Right lung (tissue), 5 donors: ENCODE measurements around the gene DLK1. TPM values are rescaled to one million over a fixed set of nuclear protein-coding genes. Genes with fewer than 3 reads are reported as not detected.

Experiments used
- DNase-seq, 2 donors: peaks; one replicate each; pipeline ENCODE4 v3.0.0-alpha.2; 2013
- polyA plus RNA-seq, 5 donors: library from polyadenylated mRNA; unstranded; fragments of 120-200 nt; gene quantifications; one replicate each; pipeline versions ENCODE4 v1.2.1 to v1.2.3, GENCODE V29; 2013; ENCODE audit warnings: inconsistent platforms in 1 of 5, low replicate concordance in 1 of 5; ENCODE audit not compliant: insufficient read length in 5 of 5, insufficient read depth in 1 of 5

The DLK1 gene
- polyA plus RNA-seq, 5 donors, result 0.41 to 117 (median 2.8) TPM

DNA sequence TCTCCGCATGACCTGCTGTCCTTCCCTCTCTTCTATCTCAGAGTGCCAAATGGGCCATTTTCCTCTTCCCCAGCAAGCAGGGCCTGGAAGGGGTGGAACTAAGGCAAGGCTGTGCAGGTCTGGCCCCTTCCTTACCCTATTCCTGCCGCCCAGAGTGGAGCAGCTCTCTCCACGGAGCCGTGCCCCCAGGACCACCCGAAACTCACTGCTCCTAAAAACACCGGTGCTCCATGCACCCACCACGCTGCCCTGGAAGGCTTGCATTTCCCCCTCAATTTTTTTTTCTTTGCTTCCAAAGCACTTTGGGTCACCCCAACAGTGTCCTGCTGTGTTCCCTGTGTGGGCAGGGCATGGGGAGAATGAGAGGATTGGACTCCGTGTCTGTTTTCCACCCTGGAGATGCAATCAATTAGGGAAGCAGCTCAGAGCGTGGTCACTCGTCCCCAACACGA lies 50.7 kb downstream of the DLK1 start:
- no peak for DNase-seq

GRCh38 chr14:100777818-100778525 lies 51.3 kb downstream of the DLK1 start:
- DNase-seq, result no peak

DNA sequence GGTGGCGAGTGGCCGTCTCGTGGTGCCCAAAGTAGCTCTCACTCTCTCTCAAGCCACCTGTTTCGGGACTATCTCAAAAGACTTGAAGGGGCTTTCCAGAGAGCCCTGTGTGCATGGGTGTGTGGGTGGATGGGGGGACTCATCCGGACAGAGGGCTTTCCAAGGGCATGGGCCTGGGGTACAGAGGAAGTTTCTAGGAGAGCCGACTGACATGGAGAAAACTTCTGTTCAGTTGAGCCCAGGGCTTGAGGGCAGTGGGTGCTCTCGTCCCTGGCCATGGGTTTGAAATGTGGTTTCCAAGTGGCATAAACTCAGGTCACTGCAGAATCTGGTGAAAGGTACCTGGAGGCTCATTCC lies 51.8 kb downstream of the DLK1 start:
- DNase-seq, result no peak

- DNase-seq, result no peak
Observed at GRCh38 chr14:100778951-100779690, 52.4 kb downstream of the DLK1 start.

DNA sequence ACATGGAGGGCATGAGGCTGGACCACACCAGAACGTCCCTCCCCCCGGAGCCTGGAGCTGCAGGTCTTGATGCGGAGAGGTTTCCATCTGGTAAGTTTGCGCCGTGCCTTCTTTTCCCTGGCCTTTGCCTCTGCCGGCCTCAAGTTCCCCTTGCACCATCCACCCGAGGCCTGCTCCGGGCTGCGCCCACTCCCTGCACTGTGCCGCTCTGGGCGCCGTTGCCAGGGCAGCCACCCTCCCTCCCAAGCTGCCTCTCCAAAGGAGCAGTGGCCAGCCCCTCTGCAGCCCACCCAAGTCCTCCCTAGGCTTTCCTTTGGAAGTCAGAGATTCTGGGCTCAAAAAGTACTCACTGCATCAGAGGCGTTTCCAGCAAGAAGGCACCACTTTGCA lies 53.0 kb downstream of the DLK1 start:
- DNase-seq, result no peak

DNA sequence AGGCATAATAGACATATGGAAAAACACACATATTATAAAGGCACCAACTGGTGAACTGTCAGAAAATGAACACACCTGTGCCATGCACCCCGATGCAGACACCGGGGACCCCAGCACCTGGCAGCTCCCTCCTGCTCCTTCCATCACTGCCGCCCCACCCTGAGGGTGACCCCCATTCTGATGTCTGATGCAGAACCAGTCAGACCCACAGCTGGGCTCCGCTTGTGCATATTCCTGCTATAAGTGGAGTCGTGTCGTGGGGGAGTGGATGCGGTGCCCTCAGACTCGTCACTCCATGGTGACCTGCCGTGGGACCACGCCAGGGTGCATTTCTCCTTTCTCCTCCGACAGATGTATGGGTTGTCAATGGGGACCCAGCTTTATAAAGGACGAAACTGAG lies 53.6 kb downstream of the DLK1 start:
- DNase-seq, result no peak

DNA sequence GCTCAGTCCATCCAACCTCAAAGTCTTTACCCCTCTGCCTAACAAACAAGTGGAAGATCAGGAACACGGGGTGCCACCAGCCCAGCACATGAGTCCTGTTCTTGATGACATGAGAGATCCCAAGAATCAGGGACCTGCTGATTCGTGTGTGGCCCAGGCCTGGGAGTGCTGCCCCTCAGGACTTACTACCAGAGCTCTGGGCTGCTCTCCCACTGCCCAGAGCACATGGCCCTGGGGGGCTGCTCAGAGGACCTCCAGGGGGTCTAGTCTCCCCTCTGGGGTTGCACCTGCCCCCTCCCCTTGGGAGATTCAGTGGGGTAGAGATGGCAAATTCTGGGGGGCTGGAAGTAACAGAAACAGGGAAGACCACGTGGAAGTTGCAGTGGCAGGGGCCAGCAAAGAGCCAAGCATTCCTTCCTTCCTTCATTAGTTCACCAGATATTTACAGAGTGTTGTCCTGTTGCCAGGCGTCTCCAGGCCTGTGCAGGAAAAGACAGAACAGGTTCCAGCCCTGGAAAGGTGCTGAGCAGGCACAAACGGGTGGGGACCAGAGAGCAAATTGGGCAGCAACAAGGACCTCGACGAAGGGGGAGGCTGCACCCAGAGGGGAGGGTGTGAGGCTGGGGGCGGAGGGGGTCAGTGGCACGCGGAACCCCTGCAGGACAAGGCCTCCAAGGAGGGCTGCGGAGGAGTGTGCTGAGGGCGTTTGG lies 54.1 kb downstream of the DLK1 start:
- no peak for DNase-seq

DNA sequence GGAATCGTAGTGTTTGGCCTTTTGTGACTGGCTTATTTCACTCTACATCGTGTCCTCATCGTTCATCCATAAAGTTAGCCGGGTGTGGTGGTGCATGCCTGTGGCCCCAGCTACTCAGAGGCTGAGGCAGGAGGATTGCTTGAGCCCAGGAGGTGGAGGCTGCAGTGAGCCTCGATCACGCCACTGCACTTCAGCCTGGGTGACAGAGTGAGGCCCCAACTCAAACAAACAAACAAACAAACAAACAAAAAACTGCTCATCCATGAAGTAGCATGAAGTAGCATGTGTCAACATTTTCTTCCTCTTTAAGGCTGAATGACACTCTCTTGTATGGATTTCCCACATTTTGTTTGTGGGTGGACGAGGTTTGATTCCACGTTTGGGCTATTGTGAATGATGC lies 55.3 kb downstream of the DLK1 start:
- DNase-seq, result no peak

- no peak for DNase-seq
Observed at GRCh38 chr14:100782516-100783320, 56.0 kb downstream of the DLK1 start.

DNA sequence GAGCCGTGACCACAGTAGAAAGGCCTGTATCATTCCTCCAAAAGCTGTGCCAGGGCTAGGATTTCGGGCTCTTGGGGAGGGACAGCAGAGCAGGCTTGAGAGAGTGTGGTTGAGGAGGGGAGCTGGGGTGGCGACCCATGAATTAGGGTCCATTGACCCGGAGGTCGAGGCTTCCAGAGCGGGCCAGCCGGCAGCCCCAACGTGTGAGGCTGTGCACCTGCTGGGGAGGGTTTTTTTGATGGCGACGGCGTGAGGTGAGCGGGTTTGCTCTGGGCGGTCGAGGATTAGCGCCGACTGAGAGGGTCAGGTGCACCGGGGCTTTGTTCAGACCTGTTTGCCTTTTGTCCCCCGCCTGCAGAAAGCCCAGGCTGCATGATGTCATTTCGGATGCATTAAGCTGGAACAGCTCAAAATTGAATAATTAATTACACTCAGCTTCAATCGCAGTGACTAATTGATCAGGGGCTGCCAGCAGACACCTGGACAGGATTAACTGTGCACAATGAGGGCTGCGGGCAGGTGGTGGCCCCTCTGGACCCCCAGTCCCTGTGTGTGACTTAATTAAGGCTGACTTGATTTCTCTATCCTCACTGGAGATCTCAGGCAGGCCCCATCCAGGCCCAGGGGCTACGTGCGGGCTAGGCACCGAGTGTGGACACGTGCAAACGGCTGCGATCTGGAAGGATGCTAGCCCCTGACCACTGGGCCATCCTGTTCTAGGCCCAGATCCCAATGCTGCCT lies 57.1 kb downstream of the DLK1 start:
- no peak for DNase-seq

- no peak for DNase-seq
Observed at GRCh38 chr14:100784523-100785337, 58.0 kb downstream of the DLK1 start.

- DNase-seq, result no peak
Observed at GRCh38 chr14:100785338-100785615, 58.6 kb downstream of the DLK1 start.

- no peak for DNase-seq
Observed at GRCh38 chr14:100785626-100786025, 58.9 kb downstream of the DLK1 start.

DNA sequence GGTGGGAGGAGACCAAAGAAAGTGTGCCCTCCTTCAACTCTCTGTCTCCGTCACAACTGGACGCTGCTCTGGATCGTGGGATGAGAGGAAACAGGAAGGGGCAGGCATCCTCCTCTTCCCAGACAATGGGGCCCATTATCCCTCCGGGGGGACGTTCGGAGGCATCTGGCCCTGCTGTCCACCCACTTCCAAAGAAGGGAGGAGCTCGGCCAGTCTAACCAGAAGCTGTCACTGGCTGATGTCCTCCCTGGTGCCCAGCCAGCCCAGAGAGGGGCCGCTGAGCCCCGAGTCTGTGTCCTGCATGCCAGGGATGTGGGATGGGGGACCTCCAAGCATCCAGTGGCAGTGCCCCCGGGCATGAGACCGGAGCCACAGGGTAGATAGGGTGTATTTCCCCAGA lies 59.4 kb downstream of the DLK1 start:
- DNase-seq, result no peak

- no peak for DNase-seq
Observed at GRCh38 chr14:100786576-100787219, 60.0 kb downstream of the DLK1 start.

- no peak for DNase-seq
Observed at GRCh38 chr14:100787659-100788058, 61.0 kb downstream of the DLK1 start.
